NCI-H2107 (cell line): Measurements from ENCODE around the gene MAST4.

Experiments used
- DNase-seq: peaks from one replicate; lab custom pipeline; 2025; lab: John Stamatoyannopoulos, UW

MAST4 gene

DNA sequence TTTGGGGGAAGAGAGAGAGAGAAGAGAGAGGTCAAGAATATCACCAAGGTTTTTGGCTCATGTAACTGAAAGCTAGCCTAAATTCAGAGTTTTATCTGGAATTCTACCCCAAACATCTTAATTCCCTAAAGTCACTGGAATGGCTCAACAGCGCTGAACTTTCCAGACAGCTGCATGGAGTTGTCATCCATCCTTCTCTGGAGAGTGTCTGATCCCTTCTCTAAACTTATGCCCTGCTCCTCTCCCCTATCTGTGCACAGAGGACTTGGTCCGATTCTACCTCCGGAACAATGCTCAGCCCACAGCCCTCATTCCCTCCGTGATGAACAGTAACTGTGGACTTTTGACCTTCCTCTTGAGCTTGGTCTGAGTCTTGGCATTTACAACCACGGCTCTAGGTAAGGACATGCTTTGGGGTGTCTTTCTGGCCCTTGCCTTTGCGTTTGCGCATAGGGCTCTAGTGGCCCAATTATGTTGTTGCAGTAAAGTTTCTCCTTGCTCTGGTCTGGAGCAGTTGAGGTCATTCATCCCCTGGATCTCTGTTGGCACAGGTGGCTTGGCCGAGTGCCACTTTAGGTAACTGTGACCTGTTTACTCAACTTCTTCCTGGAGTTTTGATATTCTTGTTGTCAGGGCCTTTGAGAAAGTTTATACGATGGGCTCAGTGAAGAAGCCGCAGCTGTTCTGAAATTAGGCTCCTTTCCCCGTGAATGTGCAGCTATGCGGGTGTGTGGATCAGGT lies 618.7 kb downstream of the MAST4 start:
- DNase-seq, result no peak

DNA sequence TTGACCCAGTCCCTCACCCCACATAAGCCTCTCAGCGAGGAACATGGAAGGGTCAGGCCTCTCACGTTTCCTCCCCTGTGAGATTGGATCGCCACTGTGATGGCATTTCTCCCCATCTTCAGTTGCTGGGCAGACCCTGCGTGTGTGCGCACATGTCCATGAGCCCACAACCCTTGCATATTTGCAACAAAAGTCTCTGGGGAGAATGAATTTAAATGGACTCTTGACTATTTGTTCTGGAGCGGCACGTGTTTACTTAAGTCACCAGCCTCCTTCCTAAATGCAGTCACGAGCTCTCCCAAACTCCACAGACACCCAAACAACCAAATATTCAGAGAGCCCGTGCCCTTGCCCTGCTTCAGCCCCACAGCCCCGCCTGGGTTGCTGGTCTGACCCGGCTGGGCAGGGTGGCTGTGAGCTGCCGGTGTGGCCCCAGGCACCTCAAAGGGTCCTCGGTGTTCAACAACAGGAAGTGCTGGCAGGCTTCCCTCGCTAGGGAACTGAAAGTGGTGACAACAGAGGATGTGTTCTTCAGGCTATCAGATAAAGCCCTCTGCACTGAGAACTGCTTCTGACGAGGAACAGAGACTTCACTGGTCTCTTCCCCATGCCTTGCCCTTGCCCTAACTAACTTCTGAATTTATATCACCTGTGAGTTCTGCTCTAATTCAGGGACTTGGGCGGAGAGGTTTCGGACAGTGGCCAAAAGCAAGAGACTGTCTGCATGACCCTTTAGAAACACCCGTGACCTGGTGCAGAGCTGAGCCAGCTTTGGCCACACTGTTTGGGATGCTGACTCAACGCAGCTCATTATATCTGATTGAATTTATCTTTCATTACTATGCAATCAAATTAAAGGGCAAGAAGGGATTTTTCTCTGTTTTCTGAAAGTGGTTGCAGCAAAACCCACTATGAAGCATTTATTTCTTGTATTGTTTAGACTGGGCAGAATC lies 619.6 kb downstream of the MAST4 start:
- no peak for DNase-seq

DNA sequence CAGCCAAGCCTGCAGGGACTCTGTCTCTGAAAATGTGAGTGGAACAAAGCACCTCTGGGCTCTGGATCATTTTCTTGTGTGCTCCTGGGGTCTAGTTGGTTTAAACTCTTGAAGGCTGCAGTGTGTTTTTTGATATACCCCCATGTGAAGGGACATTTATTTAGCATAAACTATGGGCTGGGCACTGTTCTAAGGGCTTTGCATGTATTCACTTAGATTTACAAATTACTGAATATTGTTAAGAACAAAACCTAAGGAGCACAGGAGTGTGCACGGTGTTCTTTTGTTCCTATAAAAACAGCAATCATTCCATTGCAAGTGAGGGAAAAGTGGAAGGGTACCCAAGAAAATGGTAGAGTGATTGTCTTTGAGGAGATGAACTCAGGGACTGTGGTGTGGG lies 620.4 kb downstream of the MAST4 start:
- no peak for DNase-seq
